ENCODE results near the gene ATP2B3.

Gene ATP2B3

GRCh38 chrX:153608376-153608775, 90.9 kb downstream of the ATP2B3 start:
- no peak for TF ChIP-seq CTCF (IDR thresholded peaks at IDR 0.05; ENCODE audit: insufficient read depth, missing control alignments)
- DNase-seq (ENCODE audit: insufficient read length, low spot score) (no peak), FAIRE-seq (no peak)

- no peak for FAIRE-seq
Measured at GRCh38 chrX:153608806-153609205, 91.4 kb downstream of the ATP2B3 start.

GRCh38 chrX:153609917-153610835, 92.7 kb downstream of the ATP2B3 start:
- TF ChIP-seq CTCF (IDR thresholded peaks at IDR 0.05; ENCODE audit: insufficient read depth, missing control alignments) = peak; percentile 67
- no peak for DNase-seq (ENCODE audit: insufficient read length, low spot score)
- no peak for FAIRE-seq

More at GRCh38 chrX:153608806-153609205, 91.4 kb downstream of the ATP2B3 start:
- no peak for TF ChIP-seq CTCF (IDR thresholded peaks at IDR 0.05; ENCODE audit: insufficient read depth, missing control alignments)
- no peak for DNase-seq (ENCODE audit: insufficient read length, low spot score)

GRCh38 chrX:153610836-153611213, 93.4 kb downstream of the ATP2B3 start:
- FAIRE-seq (no peak), DNase-seq (ENCODE audit: insufficient read length, low spot score) (no peak)
- no peak for TF ChIP-seq CTCF (IDR thresholded peaks at IDR 0.05; ENCODE audit: insufficient read depth, missing control alignments)

- TF ChIP-seq CTCF (IDR thresholded peaks at IDR 0.05; ENCODE audit: insufficient read depth, missing control alignments) = no peak
- FAIRE-seq = no peak
- DNase-seq (ENCODE audit: insufficient read length, low spot score) = no peak
Measured at GRCh38 chrX:153611298-153612095, 94.1 kb downstream of the ATP2B3 start.

GRCh38 chrX:153612413-153612812, 95.0 kb downstream of the ATP2B3 start:
- TF ChIP-seq CTCF (IDR thresholded peaks at IDR 0.05; ENCODE audit: insufficient read depth, missing control alignments) = no peak
- DNase-seq (ENCODE audit: insufficient read length, low spot score) (no peak), FAIRE-seq (no peak)

Data from D721Med (cell line).